DND-41 (cell line): ENCODE measurements around the gene NTSR1.

ENCODE experiments used
- ATAC-seq: fragments of 200-7000 bp; cut with Tn5 transposase; 3 replicates; pipeline ENCODE4 v1.9.1; 2021; ENCODE audit warnings: low read depth; ENCODE audit not compliant: insufficient read depth
- DNase-seq: peaks from one replicate; pipeline ENCODE4 v3.0.0-alpha.2; 2020
- H2AFZ ChIP-seq: 2 replicates; pipeline ENCODE4 v1.6.0; 2012; ENCODE audit warnings: low read depth, low read length
- H3K27ac ChIP-seq: 2 replicates; pipeline ENCODE4 v1.5.1; 2012; ENCODE audit warnings: low read length, inconsistent platforms
- H3K27me3 ChIP-seq: fragments of 200-600 bp; sonication (generic); 2 replicates; pipeline ENCODE4 v1.6.0; 2012; ENCODE audit warnings: low read length, mild to moderate bottlenecking, inconsistent platforms; ENCODE audit not compliant: insufficient read depth, poor library complexity
- H3K36me3 ChIP-seq: 2 replicates; pipeline ENCODE4 v1.5.1; 2012; ENCODE audit warnings: low read length, inconsistent platforms; ENCODE audit not compliant: insufficient read depth
- H3K4me1 ChIP-seq: 2 replicates; pipeline ENCODE4 v1.5.1; 2012; ENCODE audit warnings: mild to moderate bottlenecking, low read length; ENCODE audit not compliant: insufficient read depth
- H3K4me2 ChIP-seq: 2 replicates; pipeline ENCODE4 v1.6.0; 2012; ENCODE audit warnings: mild to moderate bottlenecking, moderate library complexity, low read length, inconsistent platforms; ENCODE audit not compliant: insufficient read depth
- H3K4me3 ChIP-seq, 2 experiments: fragments of 200-600 bp in 1 of 2; shearing (Covaris generic) in 1 of 2; 2 replicates each; pipeline ENCODE4 v1.5.1; 2012 to 2016; ENCODE audit warnings: inconsistent platforms in 2 of 2, low read length in 2 of 2, mild to moderate bottlenecking in 2 of 2, low read depth in 1 of 2, moderate library complexity in 1 of 2
- H3K79me2 ChIP-seq: 2 replicates; pipeline ENCODE4 v1.6.0; 2012; ENCODE audit warnings: low read length, inconsistent platforms; ENCODE audit not compliant: insufficient read depth
- H3K9ac ChIP-seq: 2 replicates; pipeline ENCODE4 v1.6.0; 2012; ENCODE audit warnings: low read depth, mild to moderate bottlenecking, inconsistent platforms, low read length, moderate library complexity
- H3K9me3 ChIP-seq: 2 replicates; pipeline ENCODE4 v1.5.1; 2012; ENCODE audit warnings: low read length, moderate library complexity, mild to moderate bottlenecking, inconsistent platforms; ENCODE audit not compliant: insufficient read depth, severe bottlenecking
- H4K20me1 ChIP-seq: 2 replicates; pipeline ENCODE4 v1.6.0; 2012; ENCODE audit warnings: low read length; ENCODE audit not compliant: insufficient read depth
- EZH2 ChIP-seq: IDR thresholded peaks from 3 replicates; pipeline ENCODE4 v1.6.1; 2012; ENCODE audit warnings: borderline replicate concordance, low read depth, mild to moderate bottlenecking, moderate library complexity, low read length, inconsistent platforms; ENCODE audit not compliant: severe bottlenecking
- TF ChIP-seq, protein P1 (sequence below): IDR thresholded peaks from 2 replicates; pipeline ENCODE4 v1.5.1; 2012; ENCODE audit warnings: borderline replicate concordance, low read length, moderate library complexity, mild to moderate bottlenecking; ENCODE audit not compliant: poor library complexity, severe bottlenecking; ENCODE audit errors: extremely low read depth

The NTSR1 gene

GRCh38 chr20:62770916-62771315 is 62.3 kb downstream of the NTSR1 start:
- Histone ChIP-seq H4K20me1 (0 out of 2 replicates have a peak, but pooled peaks cover 3% of the 10 kb centered on the region), H3K4me1 (peaks cover 7% of the 10 kb centered on the region; the same call in 1 of the 2 replicates), H2AFZ (no peak overlapping the region), H3K4me2 (no peak overlapping the region), H3K27ac (no peak overlapping the region), H3K36me3 (no peaks in the 10 kb centered on the region), H3K4me3 (no peak overlapping the region), H3K9ac (no peak overlapping the region), H3K27me3 (no peaks in the 10 kb centered on the region), H3K79me2 (no peaks in the 10 kb centered on the region), H3K9me3 (no peaks in the 10 kb centered on the region)
- ATAC-seq (no peak), DNase-seq (no peak)
- TF ChIP-seq, protein P1, sequence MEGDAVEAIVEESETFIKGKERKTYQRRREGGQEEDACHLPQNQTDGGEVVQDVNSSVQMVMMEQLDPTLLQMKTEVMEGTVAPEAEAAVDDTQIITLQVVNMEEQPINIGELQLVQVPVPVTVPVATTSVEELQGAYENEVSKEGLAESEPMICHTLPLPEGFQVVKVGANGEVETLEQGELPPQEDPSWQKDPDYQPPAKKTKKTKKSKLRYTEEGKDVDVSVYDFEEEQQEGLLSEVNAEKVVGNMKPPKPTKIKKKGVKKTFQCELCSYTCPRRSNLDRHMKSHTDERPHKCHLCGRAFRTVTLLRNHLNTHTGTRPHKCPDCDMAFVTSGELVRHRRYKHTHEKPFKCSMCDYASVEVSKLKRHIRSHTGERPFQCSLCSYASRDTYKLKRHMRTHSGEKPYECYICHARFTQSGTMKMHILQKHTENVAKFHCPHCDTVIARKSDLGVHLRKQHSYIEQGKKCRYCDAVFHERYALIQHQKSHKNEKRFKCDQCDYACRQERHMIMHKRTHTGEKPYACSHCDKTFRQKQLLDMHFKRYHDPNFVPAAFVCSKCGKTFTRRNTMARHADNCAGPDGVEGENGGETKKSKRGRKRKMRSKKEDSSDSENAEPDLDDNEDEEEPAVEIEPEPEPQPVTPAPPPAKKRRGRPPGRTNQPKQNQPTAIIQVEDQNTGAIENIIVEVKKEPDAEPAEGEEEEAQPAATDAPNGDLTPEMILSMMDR = no peak
- no peak for TF ChIP-seq EZH2

DNA sequence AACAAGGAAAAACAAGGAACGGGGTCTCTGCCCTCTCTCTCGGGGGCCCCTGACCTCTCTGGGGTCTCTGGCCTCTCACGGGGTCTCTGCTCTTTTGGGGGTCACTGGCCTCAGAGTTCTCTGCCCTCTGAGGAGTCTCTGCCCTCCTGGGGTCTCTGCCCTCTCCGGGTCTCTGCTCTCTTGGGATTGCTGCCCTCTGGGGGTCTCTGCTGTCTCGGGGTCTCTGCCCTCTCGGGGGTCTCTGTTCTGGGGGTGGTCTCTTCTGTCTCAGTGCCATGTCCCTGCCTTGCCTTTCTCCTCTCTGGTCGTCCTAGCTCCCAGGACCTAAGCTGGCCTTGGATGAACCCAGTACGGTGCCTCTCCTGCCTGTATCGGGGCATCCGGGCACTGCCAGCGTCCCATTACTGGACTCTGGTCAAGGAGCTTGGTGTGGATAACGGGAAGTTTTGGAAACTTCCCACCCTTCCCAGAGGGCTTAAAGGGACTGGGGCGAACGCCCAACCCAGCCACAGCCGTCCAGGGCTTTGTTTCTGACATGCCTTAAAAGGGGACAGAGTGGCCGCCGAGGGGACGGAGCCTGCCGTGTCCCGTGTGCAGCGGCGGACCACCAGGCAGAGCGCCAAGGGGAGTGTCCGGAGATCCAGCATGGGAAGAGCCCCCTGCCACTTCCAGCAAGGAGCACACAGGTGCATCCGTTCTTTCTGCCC is 62.9 kb downstream of the NTSR1 start:
- H3K9ac ChIP-seq = no peak overlapping the region
- H3K36me3 ChIP-seq = no peaks in the 10 kb centered on the region
- H3K4me2 ChIP-seq = no peak overlapping the region
- no peaks in the 10 kb centered on the region for H3K27me3 ChIP-seq
- H3K4me3 ChIP-seq = no peak overlapping the region
- no peaks in the 10 kb centered on the region for H3K9me3 ChIP-seq
- H3K27ac ChIP-seq = no peak overlapping the region
- no peak overlapping the region for H2AFZ ChIP-seq
- no peak for DNase-seq
- H3K79me2 ChIP-seq = no peaks in the 10 kb centered on the region
- TF ChIP-seq EZH2 = no peak
- TF ChIP-seq, protein P1 = no peak
- H3K4me1 ChIP-seq = peaks cover 13% of the 10 kb centered on the region
- no peak for ATAC-seq
- 0 out of 2 replicates have a peak, but pooled peaks cover 3% of the 10 kb centered on the region for H4K20me1 ChIP-seq

GRCh38 chr20:62772103-62772611 is 63.5 kb downstream of the NTSR1 start:
- Histone ChIP-seq H3K27ac (no peak overlapping the region), H3K4me1 (peaks cover 19% of the 10 kb centered on the region), H3K4me2 (no peak overlapping the region), H3K79me2 (no peaks in the 10 kb centered on the region), H4K20me1 (0 out of 2 replicates have a peak, but pooled peaks cover 3% of the 10 kb centered on the region), H3K36me3 (no peaks in the 10 kb centered on the region), H2AFZ (no peak overlapping the region), H3K9ac (no peak overlapping the region), H3K9me3 (no peaks in the 10 kb centered on the region), H3K4me3 (no peak overlapping the region), H3K27me3 (no peaks in the 10 kb centered on the region)
- ATAC-seq (no peak), DNase-seq (no peak)
- TF ChIP-seq, protein P1 = no peak
- no peak for TF ChIP-seq EZH2
